ENCODE measurements around the gene DPYSL4.

DNA sequence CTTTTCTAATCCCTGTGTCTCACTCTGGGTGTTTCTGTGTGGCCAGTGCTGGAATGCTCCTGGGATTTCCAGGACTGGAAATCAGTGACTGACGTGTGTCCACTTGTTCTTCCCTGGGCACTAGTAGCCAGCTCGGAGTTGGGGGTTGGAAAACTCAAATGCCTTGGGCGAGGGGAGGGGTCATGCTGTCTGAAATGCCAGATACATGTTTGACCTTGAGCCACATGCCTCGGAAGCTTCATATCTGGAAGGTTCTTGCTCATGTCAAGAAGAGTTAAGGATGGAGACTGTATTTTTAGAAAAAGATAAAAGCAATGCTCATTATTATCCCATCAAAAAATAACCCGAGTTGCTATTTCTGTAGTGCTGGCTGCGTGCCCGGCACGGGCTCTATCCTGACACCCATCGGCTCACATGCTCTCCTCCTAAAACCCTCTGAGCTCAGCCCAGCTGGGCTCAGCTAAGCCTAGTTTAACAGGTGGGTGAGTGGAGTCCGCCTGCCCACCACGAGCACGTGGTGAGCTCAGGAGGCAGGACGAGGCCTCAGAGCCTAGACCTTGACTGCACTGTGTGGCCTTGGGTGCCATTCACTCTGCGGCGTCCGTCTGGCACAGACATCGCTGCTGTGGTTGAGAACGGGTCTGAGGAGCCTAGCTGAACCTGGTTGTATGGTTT, 6.4 kb downstream of the DPYSL4 start:
- TF ChIP-seq CTCF (IDR thresholded peaks at IDR 0.05), result no peak
- TF ChIP-seq EZH2 (IDR thresholded peaks at IDR 0.05), result no peak
- TF ChIP-seq EZH2phosphoT487 (IDR thresholded peaks at IDR 0.05), result no peak
